HCEC 1CT (cell line): ENCODE measurements around the gene ITPR1.

ENCODE experiments used
- DNase-seq: peaks from one replicate; pipeline ENCODE4 v3.0.0-alpha.2; 2017

The ITPR1 gene

GRCh38 chr3:4820296-4821121, 327.4 kb downstream of the ITPR1 start:
- DNase-seq: no peak

- DNase-seq: no peak
Observed at GRCh38 chr3:4821338-4821737, 328.2 kb downstream of the ITPR1 start.

- DNase-seq: no peak
Observed at GRCh38 chr3:4821975-4822374, 328.8 kb downstream of the ITPR1 start.

GRCh38 chr3:4822568-4822967, 329.4 kb downstream of the ITPR1 start:
- DNase-seq: no peak

GRCh38 chr3:4823385-4823784, 330.2 kb downstream of the ITPR1 start:
- no peak for DNase-seq

- no peak for DNase-seq
Observed at GRCh38 chr3:4823986-4824925, 331.1 kb downstream of the ITPR1 start.

GRCh38 chr3:4824926-4825325, 331.8 kb downstream of the ITPR1 start:
- DNase-seq: peak; percentile 69

GRCh38 chr3:4825436-4826236, 332.5 kb downstream of the ITPR1 start:
- DNase-seq: no peak

GRCh38 chr3:4826237-4827100, 333.3 kb downstream of the ITPR1 start:
- DNase-seq: no peak

GRCh38 chr3:4827767-4828166, 334.6 kb downstream of the ITPR1 start:
- no peak for DNase-seq

GRCh38 chr3:4828279-4829030, 335.3 kb downstream of the ITPR1 start:
- no peak for DNase-seq

- no peak for DNase-seq
Observed at GRCh38 chr3:4829031-4829394, 335.9 kb downstream of the ITPR1 start.

- DNase-seq: no peak
Observed at GRCh38 chr3:4830586-4830914, 337.4 kb downstream of the ITPR1 start.

GRCh38 chr3:4831580-4831950, 338.4 kb downstream of the ITPR1 start:
- DNase-seq: no peak

- DNase-seq: no peak
Observed at GRCh38 chr3:4833471-4833870, 340.3 kb downstream of the ITPR1 start.

GRCh38 chr3:4834403-4834866, 341.3 kb downstream of the ITPR1 start:
- no peak for DNase-seq

GRCh38 chr3:4835616-4836043, 342.5 kb downstream of the ITPR1 start:
- no peak for DNase-seq

- no peak for DNase-seq
Observed at GRCh38 chr3:4836516-4836915, 343.4 kb downstream of the ITPR1 start.

- no peak for DNase-seq
Observed at GRCh38 chr3:4837374-4837930, 344.3 kb downstream of the ITPR1 start.

- no peak for DNase-seq
Observed at GRCh38 chr3:4838621-4839022, 345.5 kb downstream of the ITPR1 start.

GRCh38 chr3:4839278-4839677, 346.1 kb downstream of the ITPR1 start:
- DNase-seq: no peak
